BE2C (cell line): ENCODE measurements around the gene GRK3.

Experiments used
- DNase-seq: peaks from one replicate; pipeline ENCODE4 v3.0.0-alpha.2; 2020
- H3K27me3 ChIP-seq: fragments of 250-450 bp; sonication (Bioruptor Pico); 2 replicates; pipeline ENCODE4 v1.5.1; 2020; ENCODE audit warnings: mild to moderate bottlenecking
- H3K36me3 ChIP-seq: fragments of 250-450 bp; sonication (Bioruptor Pico); 2 replicates; pipeline ENCODE4 v1.5.1; 2020; ENCODE audit warnings: mild to moderate bottlenecking
- H3K4me1 ChIP-seq: fragments of 250-450 bp; sonication (Bioruptor Pico); 2 replicates; pipeline ENCODE4 v1.5.1; 2020
- H3K4me3 ChIP-seq: 2 replicates; pipeline ENCODE4 v1.5.1; 2011; ENCODE audit warnings: low read depth, low read length
- H3K9me3 ChIP-seq: fragments of 250-450 bp; sonication (Bioruptor Pico); 2 replicates; pipeline ENCODE4 v1.5.1; 2020
- TF ChIP-seq, protein P1 (sequence below): IDR thresholded peaks from 2 replicates; pipeline ENCODE4 v1.5.1; 2012; ENCODE audit warnings: mild to moderate bottlenecking, low read depth, low read length

GRK3 gene

DNA sequence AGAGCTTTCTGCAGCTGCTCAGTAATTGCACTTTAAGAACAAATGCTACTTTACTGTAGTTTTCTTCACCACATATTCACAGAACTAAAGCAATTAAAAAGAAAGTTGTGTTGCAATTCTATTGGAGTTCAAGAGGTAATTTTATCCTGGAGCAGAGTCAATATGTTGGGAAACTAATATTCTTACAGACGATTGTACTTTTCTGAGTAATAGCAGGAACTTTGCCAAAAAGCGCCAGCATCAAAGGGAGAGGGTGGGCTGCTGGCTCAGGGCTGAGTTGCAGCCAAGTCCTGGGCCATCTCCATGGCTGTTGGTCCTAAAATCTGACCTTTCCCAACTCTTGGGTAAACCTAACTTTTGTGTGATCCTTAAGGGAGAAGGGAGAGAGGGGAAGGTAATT lies 104.0 kb downstream of the GRK3 start:
- Histone ChIP-seq H3K4me1 (peaks cover 40% of the 10 kb centered on the region), H3K27me3 (no peaks in the 10 kb centered on the region), H3K9me3 (no peaks in the 10 kb centered on the region), H3K4me3 (peak overlapping the region; percentile 3; the same call in 1 of the 2 replicates), H3K36me3 (peaks cover 61% of the 10 kb centered on the region)
- TF ChIP-seq, protein P1, sequence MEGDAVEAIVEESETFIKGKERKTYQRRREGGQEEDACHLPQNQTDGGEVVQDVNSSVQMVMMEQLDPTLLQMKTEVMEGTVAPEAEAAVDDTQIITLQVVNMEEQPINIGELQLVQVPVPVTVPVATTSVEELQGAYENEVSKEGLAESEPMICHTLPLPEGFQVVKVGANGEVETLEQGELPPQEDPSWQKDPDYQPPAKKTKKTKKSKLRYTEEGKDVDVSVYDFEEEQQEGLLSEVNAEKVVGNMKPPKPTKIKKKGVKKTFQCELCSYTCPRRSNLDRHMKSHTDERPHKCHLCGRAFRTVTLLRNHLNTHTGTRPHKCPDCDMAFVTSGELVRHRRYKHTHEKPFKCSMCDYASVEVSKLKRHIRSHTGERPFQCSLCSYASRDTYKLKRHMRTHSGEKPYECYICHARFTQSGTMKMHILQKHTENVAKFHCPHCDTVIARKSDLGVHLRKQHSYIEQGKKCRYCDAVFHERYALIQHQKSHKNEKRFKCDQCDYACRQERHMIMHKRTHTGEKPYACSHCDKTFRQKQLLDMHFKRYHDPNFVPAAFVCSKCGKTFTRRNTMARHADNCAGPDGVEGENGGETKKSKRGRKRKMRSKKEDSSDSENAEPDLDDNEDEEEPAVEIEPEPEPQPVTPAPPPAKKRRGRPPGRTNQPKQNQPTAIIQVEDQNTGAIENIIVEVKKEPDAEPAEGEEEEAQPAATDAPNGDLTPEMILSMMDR = no peak
- peak; percentile 69 for DNase-seq

DNA sequence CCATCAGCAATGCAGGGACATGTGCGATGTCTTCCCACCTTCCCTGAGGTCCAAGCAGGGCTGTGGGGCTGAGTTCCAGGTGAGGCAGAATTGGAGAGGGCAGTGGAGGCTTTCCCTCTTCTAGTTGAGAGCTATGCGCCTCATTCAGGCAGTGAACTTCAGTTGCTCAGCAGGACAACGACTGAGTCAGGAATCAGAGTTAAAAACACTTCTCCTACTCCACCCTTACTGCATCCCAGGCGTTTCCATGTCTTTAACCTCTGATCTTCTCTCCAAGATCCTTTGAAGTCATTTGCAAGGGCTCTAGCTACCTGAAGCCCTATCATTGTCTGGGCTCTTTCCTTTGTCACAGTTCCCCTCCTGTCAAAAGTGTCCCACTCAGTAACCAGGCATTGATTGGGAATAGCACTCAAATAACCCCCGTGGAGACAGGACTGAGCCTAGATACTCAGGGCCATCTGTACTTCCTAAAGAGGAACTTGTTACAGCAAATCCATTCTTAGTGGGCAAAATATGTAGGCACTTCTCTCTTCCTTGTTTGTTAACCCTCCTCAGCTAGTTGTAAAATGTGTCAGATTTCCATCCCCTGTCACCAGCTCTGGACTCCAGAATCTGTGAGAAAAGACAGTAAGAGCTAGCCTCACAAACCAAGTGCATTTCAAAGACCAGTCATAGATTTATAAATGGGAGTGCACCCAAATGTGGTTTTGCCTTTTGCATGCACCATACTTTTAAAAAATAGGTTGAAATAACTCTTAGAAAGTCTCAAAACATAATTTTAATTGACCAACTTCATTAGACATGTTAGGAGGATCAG lies 105.0 kb downstream of the GRK3 start:
- Histone ChIP-seq H3K27me3 (no peaks in the 10 kb centered on the region), H3K4me3 (no peak overlapping the region), H3K36me3 (peaks cover 64% of the 10 kb centered on the region), H3K4me1 (peaks cover 34% of the 10 kb centered on the region), H3K9me3 (no peaks in the 10 kb centered on the region)
- no peak for DNase-seq
- TF ChIP-seq, protein P1 = no peak

DNA sequence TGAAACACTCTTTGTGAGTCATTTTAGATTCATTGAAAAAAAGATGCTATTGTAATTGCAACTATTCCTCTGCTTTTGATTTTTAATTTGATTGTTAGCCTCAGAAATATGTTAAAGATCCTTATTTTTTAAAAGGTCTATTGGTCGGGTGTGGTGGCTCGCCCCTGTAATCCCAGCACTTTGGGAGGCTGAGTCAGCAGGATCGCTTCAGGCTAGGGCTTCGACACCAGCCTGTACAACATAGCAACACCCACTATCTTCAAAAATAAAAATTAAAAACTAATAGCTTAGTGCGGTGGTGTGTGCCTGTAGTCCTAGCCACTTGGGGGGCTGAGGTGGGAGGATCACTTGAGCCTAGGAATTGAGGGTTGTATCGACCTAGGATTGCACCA lies 105.6 kb downstream of the GRK3 start:
- TF ChIP-seq, protein P1 = no peak
- Histone ChIP-seq H3K4me3 (no peak overlapping the region), H3K4me1 (peaks cover 34% of the 10 kb centered on the region), H3K9me3 (no peaks in the 10 kb centered on the region), H3K27me3 (no peaks in the 10 kb centered on the region), H3K36me3 (peaks cover 66% of the 10 kb centered on the region)
- no peak for DNase-seq

DNA sequence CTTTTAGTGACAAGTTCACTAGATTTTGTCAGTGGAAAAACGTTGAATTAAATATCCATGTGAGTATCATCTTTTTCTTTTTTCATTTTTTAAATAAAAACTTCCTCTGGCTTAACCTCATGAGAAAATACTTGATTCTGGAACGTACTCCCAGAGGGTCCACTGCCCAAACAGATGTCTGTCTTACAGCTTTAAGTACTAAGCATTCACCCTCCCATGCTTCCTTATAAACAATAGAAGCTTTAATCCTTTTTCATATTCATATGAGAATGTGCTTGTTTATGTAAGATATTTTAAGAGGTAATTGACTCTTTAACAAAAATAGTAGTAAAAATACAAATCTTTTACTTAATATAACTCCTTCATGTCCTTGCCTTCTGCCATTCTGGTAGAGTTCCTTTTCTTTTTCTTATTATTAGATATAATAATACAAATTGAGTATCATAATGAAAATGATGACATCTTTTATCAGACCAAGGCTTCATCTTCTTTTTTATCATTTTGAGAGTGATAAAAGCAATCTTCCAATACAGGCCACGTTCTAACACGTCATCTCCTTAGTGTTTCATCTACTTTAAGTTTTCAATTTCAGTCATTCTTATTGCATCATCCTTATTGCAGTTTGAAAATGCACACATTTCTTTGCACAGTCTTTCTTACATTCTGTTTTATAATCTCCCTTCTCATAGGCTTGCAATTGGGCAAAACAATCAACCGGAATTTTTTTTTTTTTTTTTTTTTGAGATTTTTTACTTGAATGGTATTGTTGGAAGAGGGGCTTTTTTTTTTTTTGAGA lies 108.0 kb downstream of the GRK3 start:
- no peaks in the 10 kb centered on the region for H3K27me3 ChIP-seq
- no peak overlapping the region for H3K4me3 ChIP-seq
- H3K36me3 ChIP-seq = peaks cover 84% of the 10 kb centered on the region
- TF ChIP-seq, protein P1 = no peak
- peaks cover 22% of the 10 kb centered on the region for H3K4me1 ChIP-seq
- H3K9me3 ChIP-seq = no peaks in the 10 kb centered on the region; the same call in 1 of the 2 replicates
- no peak for DNase-seq

DNA sequence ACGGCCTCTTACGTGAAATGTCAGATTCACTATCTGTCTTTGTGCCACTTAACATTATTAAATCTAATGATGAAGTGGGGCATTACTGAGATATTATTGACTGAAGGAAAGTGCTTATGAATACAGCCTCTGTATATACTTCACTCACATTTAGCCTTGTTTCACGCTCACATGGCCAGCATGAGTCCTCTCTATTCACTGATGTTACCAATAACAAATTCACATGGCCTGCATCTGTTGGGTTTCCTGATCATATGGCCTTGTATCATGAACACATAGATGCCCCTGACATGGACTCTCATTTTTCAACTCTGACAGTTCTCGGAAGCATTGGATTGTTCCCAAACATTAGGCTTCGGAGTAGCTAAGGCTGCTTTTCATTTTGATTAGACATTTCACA lies 109.2 kb downstream of the GRK3 start:
- Histone ChIP-seq H3K9me3 (no peaks in the 10 kb centered on the region; the same call in 1 of the 2 replicates), H3K4me1 (peaks cover 13% of the 10 kb centered on the region), H3K36me3 (peaks cover 88% of the 10 kb centered on the region)

More for the DNA sequence above, 109.2 kb downstream of the GRK3 start:
- Histone ChIP-seq H3K27me3 (no peaks in the 10 kb centered on the region), H3K4me3 (no peak overlapping the region)
- DNase-seq = no peak
- TF ChIP-seq, protein P1 = no peak
